ENCODE results near the gene DNAH17.

GRCh38 chr17:78572239-78573205 lies 4.7 kb downstream of the DNAH17 start:
- TF ChIP-seq CTCF (IDR thresholded peaks at IDR 0.05): no peak
- TF ChIP-seq POLR2A (IDR thresholded peaks at IDR 0.05): no peak

Data from lower leg skin (tissue), 3 donors.